ENCODE results near the gene EME2. TPM values are rescaled to one million over a fixed set of nuclear protein-coding genes. Genes with fewer than 3 reads are reported as not detected.

The EME2 gene
- total and polyA plus RNA-seq, 2 of the 13 experiments (the other 11 are each of a cell fraction or from before 2014, with no cell fraction given) = 4.4 to 7.6 TPM

DNA sequence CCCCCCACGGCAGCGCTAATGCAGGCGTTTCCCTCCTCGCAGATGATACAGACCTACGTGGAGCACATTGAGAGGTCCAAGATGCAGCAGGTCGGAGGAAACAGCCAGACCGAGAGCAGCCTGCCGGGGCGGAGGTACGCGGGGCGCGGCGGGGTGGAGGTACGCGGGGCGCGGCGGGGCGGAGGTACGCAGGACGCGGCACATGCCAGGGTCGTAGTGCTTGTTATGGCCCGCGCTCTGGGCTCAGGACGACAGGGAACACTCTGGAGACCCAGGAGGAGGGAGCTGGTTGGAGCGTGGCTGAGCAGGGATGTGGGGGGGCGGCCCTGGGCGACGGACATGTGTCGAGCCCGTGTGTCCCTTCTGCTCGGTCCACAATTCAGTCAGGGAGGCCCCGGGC, 43.2 kb upstream of the EME2 start (continued):
- TF ChIP-seq, protein P1, sequence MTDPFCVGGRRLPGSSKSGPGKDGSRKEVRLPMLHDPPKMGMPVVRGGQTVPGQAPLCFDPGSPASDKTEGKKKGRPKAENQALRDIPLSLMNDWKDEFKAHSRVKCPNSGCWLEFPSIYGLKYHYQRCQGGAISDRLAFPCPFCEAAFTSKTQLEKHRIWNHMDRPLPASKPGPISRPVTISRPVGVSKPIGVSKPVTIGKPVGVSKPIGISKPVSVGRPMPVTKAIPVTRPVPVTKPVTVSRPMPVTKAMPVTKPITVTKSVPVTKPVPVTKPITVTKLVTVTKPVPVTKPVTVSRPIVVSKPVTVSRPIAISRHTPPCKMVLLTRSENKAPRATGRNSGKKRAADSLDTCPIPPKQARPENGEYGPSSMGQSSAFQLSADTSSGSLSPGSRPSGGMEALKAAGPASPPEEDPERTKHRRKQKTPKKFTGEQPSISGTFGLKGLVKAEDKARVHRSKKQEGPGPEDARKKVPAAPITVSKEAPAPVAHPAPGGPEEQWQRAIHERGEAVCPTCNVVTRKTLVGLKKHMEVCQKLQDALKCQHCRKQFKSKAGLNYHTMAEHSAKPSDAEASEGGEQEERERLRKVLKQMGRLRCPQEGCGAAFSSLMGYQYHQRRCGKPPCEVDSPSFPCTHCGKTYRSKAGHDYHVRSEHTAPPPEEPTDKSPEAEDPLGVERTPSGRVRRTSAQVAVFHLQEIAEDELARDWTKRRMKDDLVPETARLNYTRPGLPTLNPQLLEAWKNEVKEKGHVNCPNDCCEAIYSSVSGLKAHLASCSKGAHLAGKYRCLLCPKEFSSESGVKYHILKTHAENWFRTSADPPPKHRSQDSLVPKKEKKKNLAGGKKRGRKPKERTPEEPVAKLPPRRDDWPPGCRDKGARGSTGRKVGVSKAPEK (CRISPR knock-in tag; IDR thresholded peaks at IDR 0.05; ENCODE audit: borderline replicate concordance) = no peak
- no peak for TF ChIP-seq NFRKB (IDR thresholded peaks at IDR 0.05)

DNA sequence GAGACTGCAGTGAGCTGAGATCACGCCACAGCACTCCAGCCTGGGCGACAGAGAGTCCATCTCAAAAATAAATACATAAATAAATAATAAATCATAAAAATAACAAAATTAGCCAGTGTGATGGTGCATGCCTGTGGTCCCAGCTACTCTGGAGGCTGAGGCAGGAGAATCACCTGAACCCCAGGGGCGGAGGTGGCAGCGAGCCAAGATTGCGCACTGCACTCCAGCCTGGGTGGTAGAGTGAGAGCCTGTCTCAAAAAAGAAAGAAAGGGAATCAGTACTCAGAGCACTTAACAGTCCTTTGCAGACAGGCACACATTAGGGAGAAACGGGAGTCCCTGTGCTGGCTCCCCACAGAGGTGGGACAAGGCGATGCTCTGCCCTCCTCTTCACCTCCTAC, 41.5 kb upstream of the EME2 start:
- Histone ChIP-seq H3K27ac (ENCODE audit: extremely low read length, insufficient read depth, low read length) (no peak overlapping the region), H3K4me3 (replicated peaks in 1 of 3; ENCODE audit: insufficient read depth in 1 of 3, low read depth in 2 of 3, low read length in 3 of 3) (no peak overlapping the region), H3K4me1 (ENCODE audit: insufficient read depth, low read length) (no peaks in the 10 kb centered on the region), H2AFZ (ENCODE audit: low read length) (no peak overlapping the region), H3K4me2 (ENCODE audit: low read depth, low read length) (no peak overlapping the region), H3K36me3 (replicated peaks in 1 of 2; ENCODE audit: control insufficient read depth in 1 of 2, insufficient read depth in 2 of 2, low read length in 2 of 2) (peaks cover 35 to 56% of the 10 kb centered on the region in 2 experiments; a peak in 4 of 5 replicates), H3K9me3 (ENCODE audit: low read length) (peaks cover 9% of the 10 kb centered on the region), H3K9ac (ENCODE audit: insufficient read depth, low read depth, low read length) (no peak overlapping the region), H4K20me1 (ENCODE audit: insufficient read depth, low read length) (no peaks in the 10 kb centered on the region), H3K79me2 (ENCODE audit: insufficient read depth, low read length) (no peaks in the 10 kb centered on the region), H3K27me3 (ENCODE audit: control insufficient read depth in 1 of 2, insufficient read depth in 2 of 2, low read length in 2 of 2) (no peaks in the 10 kb centered on the region; a peak in 1 of 5 replicates)
- no peak for DNase-seq (ENCODE audit: low spot score)
- BruUV-seq (replicated peaks) = TSS peak; percentile 35
- no peak for FAIRE-seq
- TF ChIP-seq ZBTB20 (CRISPR knock-in tag; IDR thresholded peaks at IDR 0.05; ENCODE audit: borderline replicate concordance, low read depth) (no peak), GATA4 (IDR thresholded peaks at IDR 0.05; ENCODE audit: borderline replicate concordance, low read depth) (no peak), ZSCAN9 (CRISPR knock-in tag; IDR thresholded peaks at IDR 0.05; ENCODE audit: borderline replicate concordance) (no peak), ZFP41 (CRISPR knock-in tag; IDR thresholded peaks at IDR 0.05; ENCODE audit: borderline replicate concordance) (no peak), ZNF619 (CRISPR knock-in tag; IDR thresholded peaks at IDR 0.05) (no peak), ZBTB1 (CRISPR knock-in tag; IDR thresholded peaks at IDR 0.05; ENCODE audit: borderline replicate concordance) (no peak)
- TF ChIP-seq, protein P2, sequence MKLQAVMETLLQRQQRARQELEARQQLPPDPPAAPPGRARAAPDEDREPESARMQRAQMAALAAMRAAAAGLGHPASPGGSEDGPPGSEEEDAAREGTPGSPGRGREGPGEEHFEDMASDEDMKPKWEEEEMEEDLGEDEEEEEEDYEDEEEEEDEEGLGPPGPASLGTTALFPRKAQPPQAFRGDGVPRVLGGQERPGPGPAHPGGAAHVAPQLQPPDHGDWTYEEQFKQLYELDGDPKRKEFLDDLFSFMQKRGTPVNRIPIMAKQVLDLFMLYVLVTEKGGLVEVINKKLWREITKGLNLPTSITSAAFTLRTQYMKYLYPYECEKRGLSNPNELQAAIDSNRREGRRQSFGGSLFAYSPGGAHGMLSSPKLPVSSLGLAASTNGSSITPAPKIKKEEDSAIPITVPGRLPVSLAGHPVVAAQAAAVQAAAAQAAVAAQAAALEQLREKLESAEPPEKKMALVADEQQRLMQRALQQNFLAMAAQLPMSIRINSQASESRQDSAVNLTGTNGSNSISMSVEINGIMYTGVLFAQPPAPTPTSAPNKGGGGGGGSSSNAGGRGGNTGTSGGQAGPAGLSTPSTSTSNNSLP (IDR thresholded peaks at IDR 0.05; ENCODE audit: low read depth, low read length) = no peak
- TF ChIP-seq, protein P3, sequence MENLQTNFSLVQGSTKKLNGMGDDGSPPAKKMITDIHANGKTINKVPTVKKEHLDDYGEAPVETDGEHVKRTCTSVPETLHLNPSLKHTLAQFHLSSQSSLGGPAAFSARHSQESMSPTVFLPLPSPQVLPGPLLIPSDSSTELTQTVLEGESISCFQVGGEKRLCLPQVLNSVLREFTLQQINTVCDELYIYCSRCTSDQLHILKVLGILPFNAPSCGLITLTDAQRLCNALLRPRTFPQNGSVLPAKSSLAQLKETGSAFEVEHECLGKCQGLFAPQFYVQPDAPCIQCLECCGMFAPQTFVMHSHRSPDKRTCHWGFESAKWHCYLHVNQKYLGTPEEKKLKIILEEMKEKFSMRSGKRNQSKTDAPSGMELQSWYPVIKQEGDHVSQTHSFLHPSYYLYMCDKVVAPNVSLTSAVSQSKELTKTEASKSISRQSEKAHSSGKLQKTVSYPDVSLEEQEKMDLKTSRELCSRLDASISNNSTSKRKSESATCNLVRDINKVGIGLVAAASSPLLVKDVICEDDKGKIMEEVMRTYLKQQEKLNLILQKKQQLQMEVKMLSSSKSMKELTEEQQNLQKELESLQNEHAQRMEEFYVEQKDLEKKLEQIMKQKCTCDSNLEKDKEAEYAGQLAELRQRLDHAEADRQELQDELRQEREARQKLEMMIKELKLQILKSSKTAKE (CRISPR knock-in tag; IDR thresholded peaks at IDR 0.05; ENCODE audit: borderline replicate concordance) = no peak
- ATAC-seq = no peak
- intact Hi-C loops (cut with micrococcal nuclease; ENCODE audit: unreplicated experiment) (no loop called here), in situ Hi-C loops (cut with HindIII; ENCODE audit: extremely low pct_ligation_motif_present, low pct_unique_long_range_greater_than_20kb) (no loop called here)
- CTCF ChIA-PET (ENCODE audit: low intra/inter-chr PET ratio, low total read pairs) = no interaction called here
- POLR2A ChIA-PET = no interaction called here
- WGBS (ENCODE audit: low lambda C conversion rate) = 98% methylated on average over 6 of the region's 7 CpGs

Data from HepG2 (cell line).